NB4 (cell line): Measurements from ENCODE around the gene FXYD7.

Source experiments
- MYC ChIP-seq: IDR thresholded peaks from 2 replicates; pipeline ENCODE4 v1.6.1; 2011; ENCODE audit warnings: low read depth, low read length
- POLR2A ChIP-seq: IDR thresholded peaks from 2 replicates; pipeline ENCODE4 v1.6.1; 2011; ENCODE audit warnings: mild to moderate bottlenecking; ENCODE audit not compliant: insufficient read length; ENCODE audit errors: extremely low read depth
- TF ChIP-seq, protein P1 (sequence below): IDR thresholded peaks from 2 replicates; pipeline ENCODE4 v1.6.1; 2011; ENCODE audit warnings: low read depth, low read length
- TF ChIP-seq, protein P2 (sequence below): IDR thresholded peaks from one replicate; pipeline ENCODE4 v1.5.1; 2012; ENCODE audit warnings: low read depth, low read length

DNA sequence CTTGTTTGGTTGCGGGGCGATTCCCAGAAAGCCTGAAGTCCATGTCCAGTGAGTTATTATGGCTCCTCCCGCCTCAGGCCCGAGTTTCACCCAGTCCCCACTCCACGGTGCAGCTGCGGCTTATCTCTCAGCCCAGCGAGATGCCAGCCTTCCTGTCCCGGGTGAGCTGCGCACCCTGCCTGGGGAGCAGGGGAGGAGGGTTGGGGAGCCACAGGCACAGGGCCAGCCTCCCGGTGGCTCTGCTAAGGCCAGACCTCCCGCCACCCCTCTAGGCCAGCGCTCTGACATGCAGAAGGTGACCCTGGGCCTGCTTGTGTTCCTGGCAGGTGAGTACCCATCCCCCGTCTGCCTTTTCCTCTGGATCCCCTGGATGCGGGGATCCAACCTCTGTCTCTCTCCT, 24.0 kb upstream of the FXYD7 start:
- TF ChIP-seq, protein P1, sequence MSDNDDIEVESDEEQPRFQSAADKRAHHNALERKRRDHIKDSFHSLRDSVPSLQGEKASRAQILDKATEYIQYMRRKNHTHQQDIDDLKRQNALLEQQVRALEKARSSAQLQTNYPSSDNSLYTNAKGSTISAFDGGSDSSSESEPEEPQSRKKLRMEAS, result no peak
- TF ChIP-seq, protein P2, sequence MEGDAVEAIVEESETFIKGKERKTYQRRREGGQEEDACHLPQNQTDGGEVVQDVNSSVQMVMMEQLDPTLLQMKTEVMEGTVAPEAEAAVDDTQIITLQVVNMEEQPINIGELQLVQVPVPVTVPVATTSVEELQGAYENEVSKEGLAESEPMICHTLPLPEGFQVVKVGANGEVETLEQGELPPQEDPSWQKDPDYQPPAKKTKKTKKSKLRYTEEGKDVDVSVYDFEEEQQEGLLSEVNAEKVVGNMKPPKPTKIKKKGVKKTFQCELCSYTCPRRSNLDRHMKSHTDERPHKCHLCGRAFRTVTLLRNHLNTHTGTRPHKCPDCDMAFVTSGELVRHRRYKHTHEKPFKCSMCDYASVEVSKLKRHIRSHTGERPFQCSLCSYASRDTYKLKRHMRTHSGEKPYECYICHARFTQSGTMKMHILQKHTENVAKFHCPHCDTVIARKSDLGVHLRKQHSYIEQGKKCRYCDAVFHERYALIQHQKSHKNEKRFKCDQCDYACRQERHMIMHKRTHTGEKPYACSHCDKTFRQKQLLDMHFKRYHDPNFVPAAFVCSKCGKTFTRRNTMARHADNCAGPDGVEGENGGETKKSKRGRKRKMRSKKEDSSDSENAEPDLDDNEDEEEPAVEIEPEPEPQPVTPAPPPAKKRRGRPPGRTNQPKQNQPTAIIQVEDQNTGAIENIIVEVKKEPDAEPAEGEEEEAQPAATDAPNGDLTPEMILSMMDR, result no peak
- no peak for TF ChIP-seq POLR2A
- no peak for TF ChIP-seq MYC
